SK-MEL-5 (cell line): ENCODE data around the gene NPHS1. TPM values are rescaled to one million over a fixed set of nuclear protein-coding genes. Genes with fewer than 3 reads are reported as not detected.
"Not testable (repeated sequence)": the region's sequence is repeated elsewhere in the genome, so short reads cannot be mapped to it uniquely, and the experiment has no call there.

Experiments
- DNase-seq: peaks from one replicate; pipeline ENCODE4 v3.0.0-alpha.2; 2016; ENCODE audit warnings: low read depth, low spot score
- in situ Hi-C: cut with HindIII; loops from 2 replicates; pipeline ENCODE4 v1.10.0; 2016; ENCODE audit warnings: low sequenced_read_pairs, high pct_unique_total_duplicates, low pct_unique_long_range_greater_than_20kb
- total RNA-seq: library from RNA; depleted of rRNA; stranded (reverse); fragments of >200 nt; shearing (Covaris generic); gene quantifications from 2 replicates; pipeline ENCODE4 v1.2.3, GENCODE V29; 2014

The NPHS1 gene
- total RNA-seq, 1 experiment from 2014 or later: not detected

GRCh38 chr19:35806597-35806996, 45.7 kb downstream of the NPHS1 start:
- in situ Hi-C loops: no loop called here

GRCh38 chr19:35805526-35806102, 46.7 kb downstream of the NPHS1 start:
- in situ Hi-C loops: no loop called here

More at GRCh38 chr19:35806597-35806996, 45.7 kb downstream of the NPHS1 start:
- DNase-seq: no peak

DNA sequence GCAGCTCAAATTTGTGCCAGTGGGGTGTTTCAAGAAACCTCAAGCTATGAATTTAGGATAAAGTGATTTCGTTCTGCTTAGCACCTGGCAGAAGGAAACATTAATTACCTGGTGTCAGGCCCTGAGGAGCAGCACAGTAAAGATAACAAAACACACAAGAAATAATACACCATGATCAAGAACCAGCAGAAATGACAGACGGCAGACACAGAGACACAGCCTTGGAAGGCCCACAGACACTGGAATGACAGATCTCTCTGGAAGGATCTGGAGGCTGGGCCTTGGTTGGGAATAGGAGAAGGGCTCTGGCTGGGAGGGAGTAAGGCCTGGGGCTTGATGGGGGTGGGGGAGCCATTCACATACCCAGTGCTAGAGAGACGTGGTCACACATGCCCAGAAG, 50.5 kb downstream of the NPHS1 start:
- in situ Hi-C loops: no loop called here
- DNase-seq: no peak

More at GRCh38 chr19:35805526-35806102, 46.7 kb downstream of the NPHS1 start:
- DNase-seq: no peak

GRCh38 chr19:35797663-35798062, 54.6 kb downstream of the NPHS1 start:
- no peak for DNase-seq
- in situ Hi-C loops: no loop called here

DNA sequence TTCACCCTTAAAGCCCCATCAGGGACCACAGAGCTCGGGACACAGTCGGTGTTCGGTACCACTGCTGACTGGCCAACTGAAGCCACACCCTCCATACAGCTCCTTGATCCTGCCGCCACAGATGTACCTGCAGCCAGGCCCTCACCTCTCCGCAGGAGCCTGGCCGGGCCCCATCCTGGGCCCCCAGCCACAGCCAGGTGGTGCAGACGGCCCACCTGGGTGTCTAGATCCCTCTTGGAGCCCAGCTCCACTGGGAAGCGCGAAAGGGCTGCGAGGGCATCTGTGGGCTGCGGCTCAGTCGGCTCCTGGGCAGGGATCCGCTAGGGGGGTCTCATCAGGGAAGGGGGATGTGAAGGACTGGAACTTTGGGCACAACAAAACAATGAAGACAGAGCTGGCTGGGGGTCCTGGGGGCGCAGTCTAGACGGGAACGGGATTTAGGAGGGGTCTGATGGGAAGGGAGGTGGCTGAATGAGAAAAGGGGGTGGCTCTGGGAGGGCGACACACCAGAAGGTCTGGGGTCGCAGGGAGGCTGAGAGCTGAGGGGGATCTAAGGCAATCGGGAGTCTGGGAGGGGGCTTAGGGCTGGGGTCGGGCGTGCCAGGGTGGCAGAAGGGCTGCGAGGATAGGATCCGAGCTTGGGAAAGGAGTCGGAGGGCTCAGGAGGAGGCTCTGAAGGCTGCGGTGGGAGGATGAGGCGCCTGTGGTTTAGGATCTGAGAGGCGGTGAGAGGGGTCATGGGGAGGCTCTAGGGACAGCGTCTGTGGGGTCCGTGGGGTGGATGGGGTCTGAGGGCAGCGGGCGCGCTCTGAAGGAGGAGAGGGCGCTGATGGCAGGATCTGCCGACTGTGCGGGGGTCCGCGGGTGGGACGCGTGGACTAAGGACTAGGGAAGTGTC, 55.4 kb downstream of the NPHS1 start:
- in situ Hi-C loops: no loop called here
- DNase-seq: no peak

DNA sequence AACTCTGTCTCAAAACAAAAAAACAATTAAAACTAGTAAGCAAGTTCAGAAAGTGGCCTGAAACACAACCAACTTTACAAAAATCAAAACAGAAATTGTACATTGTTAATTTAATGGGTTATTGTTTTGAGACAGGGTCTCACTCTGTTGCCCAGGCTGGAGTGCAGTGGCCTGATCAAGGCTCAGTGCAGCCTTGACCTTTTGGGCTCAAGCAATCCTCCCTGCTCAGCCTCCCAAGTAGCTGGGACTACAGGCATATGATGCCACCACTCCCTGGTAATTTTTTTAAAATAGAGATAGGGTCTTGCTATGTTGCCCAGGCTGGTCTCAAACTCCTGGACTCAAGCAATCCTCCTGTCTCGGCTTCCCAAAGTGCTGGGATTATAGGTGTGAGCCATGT, 56.7 kb downstream of the NPHS1 start:
- DNase-seq, in situ Hi-C loops: not testable (repeated sequence)

DNA sequence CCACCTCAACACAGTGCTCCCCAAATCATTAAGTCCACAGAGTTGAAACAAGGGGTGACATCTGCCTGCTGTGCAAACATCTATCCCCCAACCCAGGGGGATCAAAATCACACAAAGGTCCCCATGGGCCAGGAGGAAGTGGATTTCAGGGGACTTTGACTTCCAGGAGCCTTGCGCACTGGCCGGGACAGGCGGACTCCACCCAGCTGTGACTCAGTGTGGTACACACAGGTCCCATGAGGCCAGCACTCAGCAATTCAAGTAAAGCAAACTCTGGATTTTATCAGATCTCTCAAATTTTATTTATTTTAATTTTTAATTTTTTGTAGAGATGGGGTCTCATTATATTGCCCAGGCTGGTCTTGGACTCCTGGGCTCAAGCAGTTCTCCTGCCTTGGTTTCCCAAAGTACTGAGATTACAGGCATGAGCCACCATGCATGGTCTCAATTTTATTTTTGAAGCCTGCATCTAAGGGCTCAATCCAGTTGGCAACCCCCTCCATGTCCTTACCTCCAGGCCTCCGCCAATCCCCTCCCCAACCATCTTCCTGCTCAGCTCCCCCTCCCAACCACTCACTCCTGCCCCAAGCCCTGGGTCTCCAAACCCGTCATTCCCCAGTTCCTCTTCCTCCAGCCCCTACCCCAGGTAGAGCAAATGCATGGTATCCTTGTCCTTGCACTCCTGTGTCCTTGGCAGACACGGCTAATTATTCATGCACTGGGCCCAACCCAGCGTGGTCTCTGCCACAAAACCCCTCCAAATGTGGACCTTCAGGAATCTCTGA, 58.7 kb downstream of the NPHS1 start:
- in situ Hi-C loops: no loop called here
- no peak for DNase-seq

DNA sequence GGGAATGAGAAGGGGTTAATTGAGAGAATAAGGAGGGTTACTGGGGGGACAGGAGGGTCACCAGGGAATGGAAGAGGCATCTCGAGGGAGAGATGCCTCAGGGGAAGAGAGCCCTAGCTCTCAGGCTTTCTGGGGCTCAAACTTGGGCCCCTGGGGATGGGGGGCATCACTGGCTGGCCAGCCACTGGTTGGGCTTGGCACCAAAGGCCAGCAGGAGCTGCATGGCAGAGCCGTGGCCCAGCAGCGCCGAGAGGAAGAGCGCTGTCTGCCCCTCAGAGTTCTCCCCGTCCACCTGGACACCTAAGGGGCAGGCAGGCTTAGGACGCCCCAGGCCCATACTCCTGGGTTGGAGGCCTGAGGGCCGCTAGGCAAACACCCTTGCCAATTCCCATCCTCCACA, 59.4 kb downstream of the NPHS1 start:
- in situ Hi-C loops: no loop called here
- no peak for DNase-seq

GRCh38 chr19:35792312-35792711, 60.0 kb downstream of the NPHS1 start:
- no peak for DNase-seq
- in situ Hi-C loops: no loop called here

DNA sequence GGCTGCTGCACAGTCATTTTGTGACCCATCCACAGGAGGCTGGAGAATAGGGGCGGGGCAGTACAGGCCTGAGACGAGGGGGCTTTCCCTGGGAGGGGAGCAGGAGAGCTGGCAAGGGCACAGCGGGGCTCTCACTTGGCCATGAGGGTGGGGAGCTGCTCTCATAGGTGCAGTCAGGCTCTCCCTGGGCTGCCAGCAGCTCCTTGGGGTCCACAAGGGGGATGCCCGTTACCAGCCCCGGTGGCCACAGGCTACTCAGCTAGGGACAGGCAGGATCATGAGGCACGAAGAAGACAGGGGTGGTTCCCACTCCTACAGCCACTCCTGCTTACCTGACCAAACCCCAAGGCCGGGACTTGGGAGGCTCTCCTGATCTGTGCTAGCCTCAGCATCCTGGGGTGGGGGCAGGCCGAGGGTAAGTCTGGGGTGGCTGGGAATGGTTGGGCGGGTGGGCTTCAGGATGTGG, 60.5 kb downstream of the NPHS1 start:
- in situ Hi-C loops: no loop called here
- no peak for DNase-seq

DNA sequence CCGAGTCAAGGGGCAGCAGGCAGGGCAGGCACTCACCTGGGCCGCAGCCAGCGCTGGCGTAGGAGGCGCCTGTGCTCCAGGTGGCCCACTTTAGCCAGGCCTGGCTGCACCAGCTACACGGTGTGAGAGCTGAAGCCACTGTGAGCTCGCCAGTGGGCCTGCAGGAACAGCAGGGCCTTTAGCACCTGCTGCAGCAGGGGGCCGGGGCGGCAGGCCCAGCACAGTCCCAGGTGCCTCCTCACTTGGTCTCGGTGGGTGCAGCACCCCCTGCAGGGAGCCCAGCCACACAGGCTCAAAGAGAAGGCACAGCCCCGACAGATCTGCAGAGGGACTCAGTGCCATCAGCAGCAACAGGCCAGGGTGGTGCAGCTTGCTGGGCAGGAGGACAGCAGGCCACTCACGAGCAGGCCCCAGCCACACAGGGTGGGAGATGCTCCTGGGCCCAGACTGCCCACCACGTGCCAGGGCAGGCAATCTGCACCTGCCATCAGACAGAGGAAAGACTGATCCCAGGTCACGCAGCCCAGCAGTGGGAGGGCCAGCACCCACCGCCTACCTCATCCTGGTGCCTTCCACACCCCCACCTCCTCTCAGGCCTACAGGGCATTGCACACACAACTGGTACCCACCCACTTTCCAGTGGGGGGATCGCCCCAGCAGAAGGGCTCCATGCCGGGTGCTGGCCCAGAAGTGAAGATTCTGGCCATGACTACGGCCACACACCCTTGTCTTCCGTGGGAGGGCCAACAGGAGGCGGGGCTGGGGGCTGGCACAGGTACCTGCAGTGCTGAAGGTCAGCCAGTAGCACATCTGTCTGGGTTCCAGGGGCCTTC, 61.1 kb downstream of the NPHS1 start:
- in situ Hi-C loops: no loop called here
- DNase-seq: no peak

- in situ Hi-C loops: no loop called here
- no peak for DNase-seq
Measured at GRCh38 chr19:35789978-35790944, 62.0 kb downstream of the NPHS1 start.

DNA sequence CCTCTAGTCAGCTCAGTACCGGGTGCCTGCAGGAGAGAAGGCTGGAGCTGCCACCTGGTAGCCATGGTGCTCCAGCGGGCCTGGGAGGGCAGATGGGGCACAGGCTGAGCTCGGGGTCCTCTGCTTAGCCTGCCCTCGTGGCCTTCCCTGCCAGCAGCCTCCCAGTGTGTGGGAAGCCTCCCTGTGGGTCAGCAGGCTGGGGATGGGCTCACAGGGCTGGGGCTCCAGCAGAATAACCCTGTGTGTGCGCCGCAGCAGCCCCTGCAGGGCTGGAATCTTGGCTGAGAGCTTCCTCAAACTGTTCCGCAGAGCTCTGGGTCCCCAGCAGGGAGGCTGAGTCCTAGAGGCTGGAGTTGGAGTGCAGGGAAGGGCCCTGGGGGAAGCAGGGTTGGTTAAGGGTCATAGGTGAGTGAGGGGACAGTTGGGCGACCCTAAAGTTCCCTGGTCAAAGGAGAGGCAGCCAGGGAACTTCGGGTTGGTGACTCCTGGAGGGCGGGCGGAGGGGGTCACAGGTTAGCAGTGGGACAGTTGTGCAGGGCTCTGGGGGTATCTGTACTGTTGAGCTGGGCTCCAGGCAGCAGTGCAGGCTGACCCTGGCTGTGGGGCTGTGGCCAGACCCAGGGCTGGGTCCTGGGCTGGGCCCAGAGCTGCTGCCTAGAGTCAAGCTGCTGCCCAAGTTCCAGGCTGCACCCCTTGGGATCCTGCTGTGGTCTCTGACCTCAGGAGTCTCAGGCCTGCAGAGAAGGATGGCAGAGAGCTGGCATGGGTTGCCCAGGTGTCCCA, 62.9 kb downstream of the NPHS1 start:
- no peak for DNase-seq
- in situ Hi-C loops: no loop called here

- in situ Hi-C loops: no loop called here
- no peak for DNase-seq
Measured at GRCh38 chr19:35788205-35788960, 63.9 kb downstream of the NPHS1 start.

GRCh38 chr19:35787227-35787799, 65.0 kb downstream of the NPHS1 start:
- in situ Hi-C loops: no loop called here
- DNase-seq: no peak
